BJ (cell line): Measurements from ENCODE around the gene BBS5. TPM values are rescaled to one million over a fixed set of nuclear protein-coding genes. Genes with fewer than 3 reads are reported as not detected.
A peak's percentile ranks its signal among the peaks of the same experiment; 100 is the strongest.
"Not testable (repeated sequence)": the region's sequence is repeated elsewhere in the genome, so short reads cannot be mapped to it uniquely, and the experiment has no call there.

Source experiments
- CTCF ChIA-PET: fragments of 350-600 bp; formaldehyde crosslinking; extraction: SDS; loops from one replicate; lab custom pipeline; 2021; ENCODE audit warnings: antibody characterized with exemption, inconsistent platforms; lab: Yijun Ruan, JAX
- POLR2A ChIA-PET: fragments of 300-600 bp; sonication (Branson Sonifier 250); formaldehyde crosslinking; extraction: SDS; loops from one replicate; lab custom pipeline; 2021; ENCODE audit warnings: antibody characterized with exemption; lab: Charles Lee
- DNase-seq: peaks from one replicate; pipeline ENCODE4 v3.0.0-alpha.2; 2011; ENCODE audit warnings: low read depth
- H3K27me3 ChIP-seq: 2 replicates; pipeline ENCODE4 v1.6.0; 2011; ENCODE audit warnings: low read length; ENCODE audit not compliant: control insufficient read depth, insufficient read depth
- H3K36me3 ChIP-seq: 2 replicates; pipeline ENCODE4 v1.5.1; 2011; ENCODE audit warnings: low read length; ENCODE audit not compliant: control insufficient read depth, insufficient read depth
- H3K4me3 ChIP-seq: 2 replicates; pipeline ENCODE4 v1.5.1; 2011; ENCODE audit warnings: low read depth, mild to moderate bottlenecking, control low read depth, low read length
- CTCF ChIP-seq: IDR thresholded peaks from 2 replicates; pipeline ENCODE4 v1.5.1; 2011; ENCODE audit warnings: low read depth, mild to moderate bottlenecking, control low read depth, inconsistent platforms, low read length, moderate library complexity; ENCODE audit not compliant: insufficient read depth
- polyA plus RNA-seq: library from polyadenylated mRNA; depleted of rRNA; stranded (reverse); fragments of >200 nt; gene quantifications from 2 replicates; pipeline ENCODE4 v1.2.3, GENCODE V29; 2011

BBS5 gene
- polyA plus RNA-seq, 1 experiment: 2.6 TPM

- Histone ChIP-seq H3K27me3 (no peaks in the 10 kb centered on the region), H3K4me3 (no peak overlapping the region), H3K36me3 (no peaks in the 10 kb centered on the region)
- POLR2A ChIA-PET: no interaction called here
- DNase-seq: no peak
- CTCF ChIA-PET: interaction anchor here (0.6 to 1.4 kb wide), 3 partner anchors 10 to 270 kb away, joined by 3 read pairs; no protein-coding TSS in a partner anchor
- no peak for TF ChIP-seq CTCF
These were observed 41.6 kb downstream of the BBS5 start for GRCh38 chr2:169520896-169521295.

GRCh38 chr2:169523681-169524080 lies 44.4 kb downstream of the BBS5 start:
- TF ChIP-seq CTCF: no peak
- ChIA-PET POLR2A (no interaction called here), CTCF (interaction anchor here (0.8 kb wide), 1 partner anchor 248 kb away, joined by 3 read pairs; no protein-coding TSS in a partner anchor)
- no peak for DNase-seq
- H3K36me3 ChIP-seq: no peaks in the 10 kb centered on the region
- no peak overlapping the region for H3K4me3 ChIP-seq
- H3K27me3 ChIP-seq: no peaks in the 10 kb centered on the region

- H3K4me3 ChIP-seq: no peak overlapping the region
- no peak for DNase-seq
- no peaks in the 10 kb centered on the region for H3K27me3 ChIP-seq
- peaks cover 1% of the 10 kb centered on the region; the same call in 1 of the 2 replicates for H3K36me3 ChIP-seq
- ChIA-PET POLR2A (no interaction called here), CTCF (no interaction called here)
- no peak for TF ChIP-seq CTCF
These were observed 46.1 kb downstream of the BBS5 start for GRCh38 chr2:169525434-169525833.

GRCh38 chr2:169526451-169526850 lies 47.2 kb downstream of the BBS5 start:
- TF ChIP-seq CTCF: no peak
- CTCF ChIA-PET: no interaction called here
- no peak for DNase-seq
- Histone ChIP-seq H3K36me3 (peaks cover 1% of the 10 kb centered on the region; the same call in 1 of the 2 replicates), H3K4me3 (no peak overlapping the region), H3K27me3 (no peaks in the 10 kb centered on the region)
- POLR2A ChIA-PET: no interaction called here

- Histone ChIP-seq H3K27me3 (no peaks in the 10 kb centered on the region), H3K4me3 (no peak overlapping the region), H3K36me3 (peaks cover 1% of the 10 kb centered on the region; the same call in 1 of the 2 replicates)
- peak; percentile 86 for TF ChIP-seq CTCF
- CTCF ChIA-PET: interaction anchor here (0.6 to 1.7 kb wide), 15 partner anchors 11 to 402 kb away, joined by 3 to 5 read pairs (median 3); no protein-coding TSS in a partner anchor
- no peak for DNase-seq
- POLR2A ChIA-PET: no interaction called here
These were observed 49.0 kb downstream of the BBS5 start for GRCh38 chr2:169528271-169528701.

GRCh38 chr2:169539460-169539859 lies 60.2 kb downstream of the BBS5 start:
- H3K27me3 ChIP-seq, H3K36me3 ChIP-seq, POLR2A ChIA-PET, H3K4me3 ChIP-seq, DNase-seq: not testable (repeated sequence)
- CTCF ChIA-PET: interaction anchor here (0.9 kb wide), 1 partner anchor 11 kb away, joined by 3 read pairs; no protein-coding TSS in a partner anchor
